Measurements from ENCODE around the gene ZSCAN21. TPM values are rescaled to one million over a fixed set of nuclear protein-coding genes. Genes with fewer than 3 reads are reported as not detected.
A peak's percentile ranks its signal among the peaks of the same experiment; 100 is the strongest.

ZSCAN21 gene
- total and polyA plus RNA-seq, 2 of the 4 experiments (the other 2 are of a cell fraction) = 11.5 to 13.3 TPM

GRCh38 chr7:100098913-100099312 lies 49.3 kb downstream of the ZSCAN21 start:
- H3K4me1 ChIP-seq (ENCODE audit: control insufficient read depth, insufficient read depth, low read length) = peaks cover 15% of the 10 kb centered on the region
- peaks cover 5% of the 10 kb centered on the region; the same call in 1 of the 2 replicates for H3K9me1 ChIP-seq (ENCODE audit: insufficient read depth, low read length)
- H4K20me1 ChIP-seq (ENCODE audit: insufficient read depth, low read length) = peaks cover 7% of the 10 kb centered on the region
- BruUV-seq (replicated peaks) = TSS peak; percentile 67
- H2BK5ac ChIP-seq (ENCODE audit: low read depth, low read length, poor library complexity, severe bottlenecking) = no peak overlapping the region
- POLR2A ChIA-PET (ENCODE audit: unreplicated experiment) = no interaction called here
- H3K23ac ChIP-seq (ENCODE audit: low read depth, low read length) = no peak overlapping the region
- H3K79me1 ChIP-seq (ENCODE audit: low read depth in 1 of 2, low read length in 2 of 2) = peaks cover 33 to 71% of the 10 kb centered on the region in 2 experiments
- H3K9me3 ChIP-seq (ENCODE audit: control insufficient read depth, insufficient read depth, low read length) = no peaks in the 10 kb centered on the region
- no peak overlapping the region for H3K9ac ChIP-seq (ENCODE audit: low read depth, low read length)
- H3K56ac ChIP-seq (ENCODE audit: extremely low read depth, insufficient read depth, low read length) = no peak overlapping the region
- H3K27ac ChIP-seq (ENCODE audit: insufficient read depth, low read length) = no peak overlapping the region
- ATAC-seq (ENCODE audit: low read depth) (no peak), DNase-seq (no peak)
- no peak overlapping the region for H2AK9ac ChIP-seq (replicated peaks; ENCODE audit: low read depth, low read length, poor library complexity)
- no peak overlapping the region for H3K4me2 ChIP-seq (ENCODE audit: low read depth, low read length)
- dilution Hi-C loops (cut with HindIII; ENCODE audit: low sequenced_read_pairs, unreplicated experiment) (no loop called here), in situ Hi-C loops (cut with MboI; ENCODE audit: low sequenced_read_pairs) (no loop called here), intact Hi-C loops (cut with micrococcal nuclease) (no loop called here)
- H4K91ac ChIP-seq (ENCODE audit: insufficient read depth, low read depth, low read length) = no peak overlapping the region
- no peak overlapping the region for H3K14ac ChIP-seq (replicated peaks; ENCODE audit: low read depth, low read length)
- no peak overlapping the region for H2BK15ac ChIP-seq (ENCODE audit: low read depth, low read length)
- H2AFZ ChIP-seq (replicated peaks; ENCODE audit: low read length, poor library complexity) = no peak overlapping the region
- H3K4me3 ChIP-seq (ENCODE audit: insufficient read depth, low read depth, low read length) = no peak overlapping the region
- no peak overlapping the region for H2BK120ac ChIP-seq (ENCODE audit: low read depth, low read length)
- CTCF ChIA-PET = no interaction called here
- no peak overlapping the region for H2BK20ac ChIP-seq (ENCODE audit: low read depth, low read length)
- no peak overlapping the region for H3K4ac ChIP-seq (ENCODE audit: low read depth, low read length)
- no peak overlapping the region; the same call in 1 of the 2 replicates for H4K5ac ChIP-seq (ENCODE audit: low read depth, low read length)
- no peaks in the 10 kb centered on the region for H3K27me3 ChIP-seq (ENCODE audit: control insufficient read depth, insufficient read depth, low read length)
- H4K8ac ChIP-seq (ENCODE audit: low read depth in 2 of 2, low read length in 2 of 2) = no peak overlapping the region
- H3K18ac ChIP-seq (ENCODE audit: low read depth, low read length) = no peak overlapping the region
- H3K36me3 ChIP-seq (ENCODE audit: control insufficient read depth, insufficient read depth, low read length) = peaks cover 51% of the 10 kb centered on the region
- TF ChIP-seq ELK1 (IDR thresholded peaks at IDR 0.05; ENCODE audit: borderline replicate concordance, low read depth, low read length) (no peak), MAZ (IDR thresholded peaks at IDR 0.05; ENCODE audit: borderline replicate concordance, low read depth, low read length) (no peak), MAFK (IDR thresholded peaks at IDR 0.05; ENCODE audit: low read depth, low read length) (no peak), RFX5 (IDR thresholded peaks at IDR 0.05; ENCODE audit: low read depth, low read length) (no peak), SMC3 (IDR thresholded peaks at IDR 0.05; ENCODE audit: low read depth, low read length) (no peak), RCOR1 (IDR thresholded peaks at IDR 0.05; ENCODE audit: insufficient replicate concordance, low read length) (no peak)
- WGBS, 2 experiments (ENCODE audit: extremely low coverage in 2 of 2, insufficient read length in 1 of 2) = 85% methylated on average over 3 of the region's 10 CpGs; no CpG with 5 or more reads in 1 of the 2 experiments
- H2AK5ac ChIP-seq (ENCODE audit: low read depth, low read length) = no peak overlapping the region

Measured in IMR-90 (cell line).